ENCODE measurements around the gene MTX2. TPM values are rescaled to one million over a fixed set of nuclear protein-coding genes. Genes with fewer than 3 reads are reported as not detected.

MTX2 gene
- total RNA-seq, result 13.1 and 22.8 TPM in 2 replicates

DNA sequence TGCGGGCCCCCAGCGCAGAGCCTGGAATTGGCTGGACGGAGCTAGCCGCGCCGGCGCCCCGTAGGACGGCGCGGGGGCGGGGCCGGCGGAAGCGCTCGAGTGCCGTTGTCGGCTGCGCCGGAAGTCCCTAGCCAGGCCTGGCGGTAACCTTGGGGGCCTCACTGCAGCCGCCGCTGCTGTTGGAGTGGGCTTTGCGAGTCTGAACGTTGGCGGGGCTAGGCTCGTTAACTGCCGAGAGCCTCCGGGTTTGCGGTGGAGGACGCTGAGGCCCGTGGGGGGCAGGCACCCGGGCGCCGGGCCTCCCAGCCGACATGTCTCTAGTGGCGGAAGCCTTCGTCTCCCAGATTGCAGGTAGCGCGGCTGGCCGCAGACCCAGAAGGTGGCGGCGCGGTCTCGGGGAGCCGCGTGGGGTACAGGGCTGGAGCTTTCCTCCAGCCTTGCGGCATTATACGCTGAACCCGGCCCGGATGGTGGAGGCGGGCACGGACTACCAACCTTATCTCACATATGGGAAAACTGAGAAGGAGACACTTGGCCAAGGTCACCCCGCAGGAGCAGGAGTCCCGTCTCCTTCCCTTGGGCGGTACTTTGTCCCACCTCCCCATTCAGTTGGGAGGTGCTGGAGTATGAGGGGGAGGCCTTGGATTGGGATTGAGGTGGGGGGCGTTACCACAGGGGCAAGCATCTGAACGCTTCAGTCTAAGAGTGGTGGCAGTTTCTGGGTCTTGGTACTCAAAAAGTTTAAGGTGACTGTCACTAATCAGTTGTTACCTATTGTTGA, at the start of gene MTX2:
Gene MTX2 (plus strand): TSS at position 124 of the 781 bp plus-strand sequence. CDS start 188 bp downstream, at position 312.

Other genes with a start within 250 kb of the MTX2 start
- gene EVX2, start 185.5 kb upstream of the MTX2 start, total RNA-seq, result not detected in 2 replicates
- not detected in 2 replicates for gene HOXD13, start 176.7 kb upstream of the MTX2 start, total RNA-seq
- gene HOXD12, start 169.6 kb upstream of the MTX2 start, total RNA-seq, result 0.22 TPM in 1 of 2 replicates, not detected in the other
- 0.22 and 5.4 TPM in 2 replicates for gene HOXD11, start 162.2 kb upstream of the MTX2 start, total RNA-seq
- 0.66 and 6.3 TPM in 2 replicates for gene HOXD10, start 152.7 kb upstream of the MTX2 start, total RNA-seq
- gene HOXD9, start 146.7 kb upstream of the MTX2 start, total RNA-seq, result 1.7 TPM in 1 of 2 replicates, not detected in the other
- gene HOXD8, start 139.7 kb upstream of the MTX2 start, total RNA-seq, result 6.3 TPM in 1 of 2 replicates, not detected in the other
- gene HOXD4, start 117.9 kb upstream of the MTX2 start, total RNA-seq, result 0.22 and 1.4 TPM in 2 replicates
- gene HOXD3, start 112.1 kb upstream of the MTX2 start, total RNA-seq, result 2.6 TPM in 1 of 2 replicates, not detected in the other
- gene HOXD1, start 80.8 kb upstream of the MTX2 start, total RNA-seq, result 0.14 TPM in 1 of 2 replicates, not detected in the other

All from placental pericyte (primary cell).